ENCODE measurements around the gene AHCYL1. TPM values are rescaled to one million over a fixed set of nuclear protein-coding genes. Genes with fewer than 3 reads are reported as not detected.

The AHCYL1 gene
- total RNA-seq, 1 experiment from 2014 or later = 89.0 TPM

- Histone ChIP-seq H4K91ac (ENCODE audit: insufficient read length, low read depth, low read length) (no peak overlapping the region), H2BK5ac (ENCODE audit: insufficient read length, low read length) (no peak overlapping the region), H2BK12ac (ENCODE audit: insufficient read length, low read depth, low read length) (no peak overlapping the region), H2BK120ac (ENCODE audit: low read depth, low read length, poor library complexity, severe bottlenecking) (no peak overlapping the region), H3K9ac (ENCODE audit: extremely low read depth, insufficient read length, low read length) (no peak overlapping the region), H3K9me3 (ENCODE audit: control insufficient read depth, low read depth, low read length) (no peaks in the 10 kb centered on the region), H2AFZ (ENCODE audit: low read length) (no peak overlapping the region), H4K20me1 (ENCODE audit: control insufficient read depth, insufficient read depth, insufficient read length) (no peaks in the 10 kb centered on the region), H3K18ac (ENCODE audit: insufficient read length, low read depth, low read length) (no peak overlapping the region), H2AK5ac (ENCODE audit: insufficient read length, low read length) (no peak overlapping the region), H2BK20ac (ENCODE audit: low read depth, low read length, poor library complexity, severe bottlenecking) (no peak overlapping the region), H3K4me2 (ENCODE audit: insufficient read depth, insufficient read length, low read length) (no peak overlapping the region), H3K23ac (ENCODE audit: insufficient read length, low read depth, low read length) (no peak overlapping the region), H3K27me3 (ENCODE audit: insufficient read depth, low read length) (no peaks in the 10 kb centered on the region), H3K23me2 (ENCODE audit: insufficient read length, low read depth, low read length, poor library complexity, severe bottlenecking) (no peaks in the 10 kb centered on the region), H3K4ac (ENCODE audit: low read depth, low read length) (no peak overlapping the region), H2BK15ac (ENCODE audit: low read depth, low read length) (no peak overlapping the region), H3T11ph (ENCODE audit: low read length) (no peak overlapping the region), H3K56ac (ENCODE audit: insufficient read length, low read depth, low read length) (no peak overlapping the region), H3K27ac (ENCODE audit: insufficient read length, low read depth, low read length) (no peak overlapping the region), H3K79me2 (ENCODE audit: insufficient read depth, low read length) (no peaks in the 10 kb centered on the region), H3K14ac (ENCODE audit: insufficient read depth, low read length) (no peak overlapping the region), H3K79me1 (ENCODE audit: insufficient read depth, low read depth, low read length, poor library complexity, severe bottlenecking) (no peaks in the 10 kb centered on the region), H3K4me1 (ENCODE audit: insufficient read depth, low read length) (no peaks in the 10 kb centered on the region), H4K8ac (replicated peaks; ENCODE audit: insufficient read length, low read depth, low read length) (no peak overlapping the region), H4K5ac (ENCODE audit: insufficient read length, low read depth, low read length) (no peak overlapping the region)
- no CpG with 5 or more reads among the region's 3 CpGs for WGBS (ENCODE audit: extremely low coverage, insufficient read length, low lambda C conversion rate)
- H3K27ac Mint-ChIP-seq = no peak overlapping the region
- H3K27me3 Mint-ChIP-seq (ENCODE audit: low read depth) = peaks cover 7% of the 10 kb centered on the region
- TF ChIP-seq, protein P1, sequence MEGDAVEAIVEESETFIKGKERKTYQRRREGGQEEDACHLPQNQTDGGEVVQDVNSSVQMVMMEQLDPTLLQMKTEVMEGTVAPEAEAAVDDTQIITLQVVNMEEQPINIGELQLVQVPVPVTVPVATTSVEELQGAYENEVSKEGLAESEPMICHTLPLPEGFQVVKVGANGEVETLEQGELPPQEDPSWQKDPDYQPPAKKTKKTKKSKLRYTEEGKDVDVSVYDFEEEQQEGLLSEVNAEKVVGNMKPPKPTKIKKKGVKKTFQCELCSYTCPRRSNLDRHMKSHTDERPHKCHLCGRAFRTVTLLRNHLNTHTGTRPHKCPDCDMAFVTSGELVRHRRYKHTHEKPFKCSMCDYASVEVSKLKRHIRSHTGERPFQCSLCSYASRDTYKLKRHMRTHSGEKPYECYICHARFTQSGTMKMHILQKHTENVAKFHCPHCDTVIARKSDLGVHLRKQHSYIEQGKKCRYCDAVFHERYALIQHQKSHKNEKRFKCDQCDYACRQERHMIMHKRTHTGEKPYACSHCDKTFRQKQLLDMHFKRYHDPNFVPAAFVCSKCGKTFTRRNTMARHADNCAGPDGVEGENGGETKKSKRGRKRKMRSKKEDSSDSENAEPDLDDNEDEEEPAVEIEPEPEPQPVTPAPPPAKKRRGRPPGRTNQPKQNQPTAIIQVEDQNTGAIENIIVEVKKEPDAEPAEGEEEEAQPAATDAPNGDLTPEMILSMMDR (conservative IDR thresholded peaks at IDR 0.05) = no peak
- H3K9me3 Mint-ChIP-seq = no peaks in the 10 kb centered on the region
- no peaks in the 10 kb centered on the region for H3K4me1 Mint-ChIP-seq
- H3K4me3 Mint-ChIP-seq = no peak overlapping the region
- DNase-seq = no peak
- no peaks in the 10 kb centered on the region for H3K36me3 Mint-ChIP-seq (ENCODE audit: insufficient read depth in 1 of 3, low read depth in 3 of 3)
Observed at GRCh38 chr1:109974191-109974590, 10.4 kb upstream of the AHCYL1 start.

Data from H9 (cell line).